SK-N-SH (cell line): Measurements from ENCODE around the gene METTL14. TPM values are rescaled to one million over a fixed set of nuclear protein-coding genes. Genes with fewer than 3 reads are reported as not detected.
A peak's percentile ranks its signal among the peaks of the same experiment; 100 is the strongest.

Experiments
- CTCF ChIA-PET: fragments of 300-600, 350-600 bp; formaldehyde crosslinking; extraction: SDS; loops from one replicate; lab custom pipeline; 2021; lab: Yijun Ruan, JAX
- POLR2A ChIA-PET: fragments of 350-600 bp; sonication (Branson Sonifier 250); formaldehyde crosslinking; extraction: SDS; loops from one replicate; lab custom pipeline; 2020; ENCODE audit warnings: antibody characterized with exemption, inconsistent platforms; lab: Yijun Ruan, JAX
- DNase-seq: peaks from one replicate; pipeline ENCODE4 v3.0.0; 2012
- H2AFZ ChIP-seq: fragments of 200-600 bp; sonication (generic); 2 replicates; pipeline ENCODE4 v1.8.1; 2016; ENCODE audit warnings: antibody characterized with exemption, mild to moderate bottlenecking, low read depth
- H3F3A ChIP-seq: fragments of 200-600 bp; sonication (generic); replicated peaks from 2 replicates; pipeline ENCODE3; 2016; ENCODE audit warnings: antibody characterized with exemption, mild to moderate bottlenecking; ENCODE audit not compliant: insufficient read depth
- H3K27ac ChIP-seq, 2 experiments: fragments of 200-500 bp in 1 of 2; fragments of 200-600 bp in 1 of 2; sonication (Bioruptor generic) in 1 of 2; sonication (generic), shearing (Covaris generic) in 1 of 2; 2 replicates each; pipeline versions ENCODE4 v1.5.1 to v1.6.1; 2014 to 2016; ENCODE audit warnings: low read depth in 2 of 2, inconsistent platforms in 1 of 2, low read length in 1 of 2, mild to moderate bottlenecking in 1 of 2, mixed read lengths in 1 of 2
- H3K27me3 ChIP-seq: fragments of 200-600 bp; sonication (generic), shearing (Covaris generic); 2 replicates; pipeline ENCODE4 v1.6.1; 2016; ENCODE audit warnings: mixed run types; ENCODE audit not compliant: insufficient read depth
- H3K36me3 ChIP-seq, 2 experiments: fragments of 200-500 bp in 1 of 2; fragments of 200-600 bp in 1 of 2; sonication (Bioruptor generic) in 1 of 2; sonication (generic) in 1 of 2; replicated peaks in 1 of 2; 2 replicates each; pipeline versions ENCODE3 to v1.5.1; 2014 to 2016; ENCODE audit warnings: low read length in 1 of 2, mild to moderate bottlenecking in 1 of 2; ENCODE audit not compliant: insufficient read depth in 2 of 2, control insufficient read depth in 1 of 2
- H3K4me1 ChIP-seq, 2 experiments: fragments of 200-500 bp in 1 of 2; fragments of 200-600 bp in 1 of 2; sonication (Bioruptor generic) in 1 of 2; sonication (generic), shearing (Covaris generic) in 1 of 2; 2 replicates each; pipeline versions ENCODE4 v1.5.1 to v1.6.1; 2014 to 2016; ENCODE audit warnings: low read depth in 1 of 2, low read length in 1 of 2, mixed run types in 1 of 2; ENCODE audit not compliant: insufficient read depth in 2 of 2, control insufficient read depth in 1 of 2
- H3K4me2 ChIP-seq: fragments of 200-600 bp; sonication (generic), shearing (Covaris generic); 2 replicates; pipeline ENCODE4 v1.6.1; 2017; ENCODE audit warnings: mixed run types
- H3K4me3 ChIP-seq, 2 experiments: fragments of 200-500 bp in 1 of 2; fragments of 200-600 bp in 1 of 2; sonication (Bioruptor generic) in 1 of 2; sonication (generic), shearing (Covaris generic) in 1 of 2; 2 replicates each; pipeline versions ENCODE4 v1.5.1 to v1.8.1; 2014 to 2016; ENCODE audit warnings: low read depth in 2 of 2, inconsistent platforms in 1 of 2, low read length in 1 of 2, mild to moderate bottlenecking in 1 of 2, mixed read lengths in 1 of 2, moderate library complexity in 1 of 2
- H3K79me2 ChIP-seq: fragments of 200-600 bp; sonication (generic); 2 replicates; pipeline ENCODE4 v1.8.1; 2017; ENCODE audit warnings: mild to moderate bottlenecking; ENCODE audit not compliant: insufficient read depth
- H3K9ac ChIP-seq: fragments of 200-600 bp; sonication (generic); 2 replicates; pipeline ENCODE4 v1.6.1; 2017; ENCODE audit warnings: mixed run types
- H3K9me2 ChIP-seq: fragments of 200-600 bp; sonication (generic); 2 replicates; pipeline ENCODE4 v1.6.1; 2017; ENCODE audit warnings: mixed run types
- H3K9me3 ChIP-seq: fragments of 200-600 bp; sonication (generic); 2 replicates; pipeline ENCODE4 v1.6.1; 2017; ENCODE audit warnings: mixed run types, mild to moderate bottlenecking, moderate library complexity
- H4K20me1 ChIP-seq: fragments of 200-600 bp; sonication (generic); 2 replicates; pipeline ENCODE4 v1.6.1; 2017; ENCODE audit warnings: mild to moderate bottlenecking, mixed run types; ENCODE audit not compliant: insufficient read depth
- CHD2 ChIP-seq: fragments of 150-350 bp; IDR thresholded peaks from 2 replicates; pipeline ENCODE4 v1.6.1; 2018; ENCODE audit warnings: low read length; ENCODE audit not compliant: partially characterized antibody
- ELF1 ChIP-seq: IDR thresholded peaks from 2 replicates; pipeline ENCODE4 v1.4.0; 2012
- EP300 ChIP-seq, 2 experiments: IDR thresholded peaks; 2 replicates each; pipeline versions ENCODE4 v1.4.0 to v1.6.1; 2012; ENCODE audit warnings: borderline replicate concordance in 1 of 2, low read depth in 1 of 2, low read length in 1 of 2
- EZH2phosphoT487 ChIP-seq: fragments of 200-600 bp; sonication (generic); IDR thresholded peaks from 2 replicates; pipeline ENCODE4 v1.6.1; 2017; ENCODE audit warnings: low read depth, mixed run types, mild to moderate bottlenecking, antibody characterized with exemption, moderate library complexity, borderline replicate concordance
- FOXJ3 ChIP-seq: sonication (generic); formaldehyde crosslinking; IDR thresholded peaks from 2 replicates; pipeline ENCODE4 v1.5.1; 2020; ENCODE audit warnings: mild to moderate bottlenecking, missing genetic modification reagents
- FOXM1 ChIP-seq: IDR thresholded peaks from 2 replicates; pipeline ENCODE4 v1.4.0; 2012; ENCODE audit warnings: low read depth, mild to moderate bottlenecking
- GABPA ChIP-seq: IDR thresholded peaks from 2 replicates; pipeline ENCODE4 v1.4.0; 2012; ENCODE audit warnings: low read depth, mild to moderate bottlenecking
- GATA2 ChIP-seq: sonication (generic); formaldehyde crosslinking; IDR thresholded peaks from 2 replicates; pipeline ENCODE4 v1.5.0; 2020; ENCODE audit warnings: mild to moderate bottlenecking, missing genetic modification reagents
- IRF3 ChIP-seq: fragments of 150-350 bp; IDR thresholded peaks from 2 replicates; pipeline ENCODE4 v1.6.1; 2016; ENCODE audit warnings: mild to moderate bottlenecking, low read depth, low read length
- JUND ChIP-seq: IDR thresholded peaks from 2 replicates; pipeline ENCODE4 v1.4.0; 2012
- MEF2A ChIP-seq: IDR thresholded peaks from 2 replicates; pipeline ENCODE4 v1.4.0; 2012; ENCODE audit warnings: low read depth, borderline replicate concordance
- MXI1 ChIP-seq: IDR thresholded peaks from 2 replicates; pipeline ENCODE4 v1.6.1; 2012; ENCODE audit warnings: mild to moderate bottlenecking, low read depth, low read length, improper control_type of control experiment
- NFIC ChIP-seq: IDR thresholded peaks from 2 replicates; pipeline ENCODE4 v1.4.0; 2012; ENCODE audit warnings: borderline replicate concordance
- NRF1 ChIP-seq: IDR thresholded peaks from 2 replicates; pipeline ENCODE4 v1.6.1; 2012; ENCODE audit warnings: low read depth, mild to moderate bottlenecking, low read length
- PBX3 ChIP-seq: IDR thresholded peaks from 2 replicates; pipeline ENCODE4; 2012
- POLR2AphosphoS5 ChIP-seq: IDR thresholded peaks from 2 replicates; pipeline ENCODE4 v1.6.1; 2012; ENCODE audit warnings: low read depth, low read length
- RCOR1 ChIP-seq: fragments of 150-350 bp; IDR thresholded peaks from 2 replicates; pipeline ENCODE4 v1.6.1; 2017; ENCODE audit warnings: antibody characterized with exemption, low read length
- RFX5 ChIP-seq: IDR thresholded peaks from 2 replicates; pipeline ENCODE4 v1.6.1; 2012; ENCODE audit warnings: mild to moderate bottlenecking, improper control_type of control experiment, low read length
- RXRA ChIP-seq: IDR thresholded peaks from 2 replicates; pipeline ENCODE4 v1.4.0; 2012; ENCODE audit warnings: low read depth, mild to moderate bottlenecking, borderline replicate concordance
- SIN3A ChIP-seq: IDR thresholded peaks from 2 replicates; pipeline ENCODE4 v1.6.1; 2012; ENCODE audit warnings: low read depth, mild to moderate bottlenecking, low read length, moderate library complexity, borderline replicate concordance
- SMC3 ChIP-seq: IDR thresholded peaks from 2 replicates; pipeline ENCODE4 v1.6.1; 2012; ENCODE audit warnings: low read depth, low read length, improper control_type of control experiment
- TAF1 ChIP-seq: IDR thresholded peaks from 2 replicates; pipeline ENCODE4 v1.6.1; 2012; ENCODE audit warnings: low read depth, mild to moderate bottlenecking, low read length, moderate library complexity, borderline replicate concordance
- TCF12 ChIP-seq: IDR thresholded peaks from 2 replicates; pipeline ENCODE4 v1.4.0; 2012
- TEAD4 ChIP-seq: IDR thresholded peaks from 2 replicates; pipeline ENCODE4 v1.4.0; 2012; ENCODE audit warnings: mild to moderate bottlenecking, borderline replicate concordance; ENCODE audit not compliant: insufficient read depth
- USF2 ChIP-seq: fragments of 150-350 bp; IDR thresholded peaks from 2 replicates; pipeline ENCODE4 v1.6.1; 2017; ENCODE audit warnings: antibody characterized with exemption, low read length, low read depth, borderline replicate concordance
- YY1 ChIP-seq: IDR thresholded peaks from 2 replicates; pipeline ENCODE4 v1.4.0; 2012; ENCODE audit warnings: low read depth, mild to moderate bottlenecking
- WGBS: methylation state at CpG from one replicate; pipeline ENCODE4 v1.1.6; 2017; ENCODE audit warnings: low lambda C conversion rate; 5-methylcytosine and 5-hydroxymethylcytosine counted together
- polyA plus RNA-seq, 3 experiments: library from polyadenylated mRNA; depleted of rRNA; stranded (reverse); fragments of >200 nt; gene quantifications; 2 replicates each; pipeline ENCODE4 v1.2.3, GENCODE V29; 2012
- TF ChIP-seq, protein P1 (sequence below): IDR thresholded peaks from 2 replicates; pipeline ENCODE4 v1.4.0; 2012; ENCODE audit warnings: low read depth, borderline replicate concordance
- TF ChIP-seq, protein P2 (sequence below): IDR thresholded peaks from 2 replicates; pipeline ENCODE4 v1.4.0; 2012; ENCODE audit warnings: low read depth

Gene METTL14
- polyA plus RNA-seq (2012; rRNA removed): 11.0 and 16.3 TPM in 2 replicates
- 19.7 and 26.7 TPM in 2 replicates for polyA plus RNA-seq (2012; cell fraction: cytosol; rRNA removed)
- 5.0 and 13.5 TPM in 2 replicates for polyA plus RNA-seq (2012; cell fraction: nucleus; rRNA removed)

GRCh38 chr4:118684873-118685811 is at the start of gene METTL14:
Gene METTL14, plus strand, starts transcription at chr4:118685392. Its CDS starts 143 bp downstream, at chr4:118685535.
- Histone ChIP-seq H3K9ac (peak within 1 kb of the TSS; percentile 70), H3K9me2 (no peaks in the 10 kb centered on the region), H3K4me1 (peaks cover 0 to 3% of the 10 kb centered on the region in 2 experiments; a peak in 1 of 4 replicates), H3K4me3 (peak within 1 kb of the TSS; percentile 82 to 91), H3K4me2 (peak within 1 kb of the TSS; percentile 79), H3K79me2 (peaks cover 29% of the 10 kb centered on the region), H4K20me1 (no peaks in the 10 kb centered on the region; the same call in 1 of the 2 replicates), H3K9me3 (no peaks in the 10 kb centered on the region), H3F3A (peaks cover 7% of the 10 kb centered on the region), H3K27ac (peak within 1 kb of the TSS; percentile 91 to 92), H3K27me3 (no peaks in the 10 kb centered on the region), H2AFZ (peak within 1 kb of the TSS; percentile 99), H3K36me3 (peaks cover 10 to 13% of the 10 kb centered on the region in 2 experiments)
- TF ChIP-seq TEAD4 (no peak), SMC3 (no peak), TAF1 (peak; percentile 71), FOXJ3 (CRISPR knock-in tag) (no peak), MEF2A (no peak), IRF3 (no peak), RFX5 (no peak), CHD2 (no peak), MXI1 (no peak), EZH2phosphoT487 (no peak), TCF12 (no peak), JUND (no peak), RXRA (no peak), ELF1 (peak; percentile 81), RCOR1 (0 out of 2 replicates have a peak, but pooled peaks have one; percentile 17), GATA2 (CRISPR knock-in tag) (no peak), POLR2AphosphoS5 (peak; percentile 87; the same call in 1 of the 2 replicates), GABPA (peak; percentile 98), FOXM1 (no peak), SIN3A (no peak), EP300 (IDR thresholded peaks at IDR 0.05; ENCODE audit: borderline replicate concordance in 1 of 2, low read depth in 1 of 2, low read length in 1 of 2) (no peak), YY1 (0 out of 2 replicates have a peak, but pooled peaks have one; percentile 32), NRF1 (peak; percentile 38), PBX3 (no peak), USF2 (no peak), NFIC (peak; percentile 39; the same call in 1 of the 2 replicates)
- TF ChIP-seq, protein P1, sequence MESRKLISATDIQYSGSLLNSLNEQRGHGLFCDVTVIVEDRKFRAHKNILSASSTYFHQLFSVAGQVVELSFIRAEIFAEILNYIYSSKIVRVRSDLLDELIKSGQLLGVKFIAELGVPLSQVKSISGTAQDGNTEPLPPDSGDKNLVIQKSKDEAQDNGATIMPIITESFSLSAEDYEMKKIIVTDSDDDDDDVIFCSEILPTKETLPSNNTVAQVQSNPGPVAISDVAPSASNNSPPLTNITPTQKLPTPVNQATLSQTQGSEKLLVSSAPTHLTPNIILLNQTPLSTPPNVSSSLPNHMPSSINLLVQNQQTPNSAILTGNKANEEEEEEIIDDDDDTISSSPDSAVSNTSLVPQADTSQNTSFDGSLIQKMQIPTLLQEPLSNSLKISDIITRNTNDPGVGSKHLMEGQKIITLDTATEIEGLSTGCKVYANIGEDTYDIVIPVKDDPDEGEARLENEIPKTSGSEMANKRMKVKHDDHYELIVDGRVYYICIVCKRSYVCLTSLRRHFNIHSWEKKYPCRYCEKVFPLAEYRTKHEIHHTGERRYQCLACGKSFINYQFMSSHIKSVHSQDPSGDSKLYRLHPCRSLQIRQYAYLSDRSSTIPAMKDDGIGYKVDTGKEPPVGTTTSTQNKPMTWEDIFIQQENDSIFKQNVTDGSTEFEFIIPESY: no peak
- TF ChIP-seq, protein P2, sequence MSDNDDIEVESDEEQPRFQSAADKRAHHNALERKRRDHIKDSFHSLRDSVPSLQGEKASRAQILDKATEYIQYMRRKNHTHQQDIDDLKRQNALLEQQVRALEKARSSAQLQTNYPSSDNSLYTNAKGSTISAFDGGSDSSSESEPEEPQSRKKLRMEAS: no peak
- ChIA-PET CTCF (interaction anchor here (0.8 to 2.9 kb wide), 11 partner anchors 8 to 296 kb away, joined by 3 to 16 read pairs (median 4); no protein-coding TSS in a partner anchor), POLR2A (interaction anchor here (1.2 to 1.5 kb wide), 3 partner anchors 12 to 22 kb away, joined by 3 to 12 read pairs (median 4); no protein-coding TSS in a partner anchor)
- DNase-seq: peak; percentile 86
- 5% methylated on average over 42 of the region's 42 CpGs for WGBS
